ACC112 (cell line): ENCODE data around the gene LRRFIP2.

Experiments used
- H2AFZ ChIP-seq: fragments of 200-600 bp; sonication (generic); one replicate; pipeline ENCODE4 v1.6.0; 2017; ENCODE audit warnings: antibody characterized with exemption, low read length; ENCODE audit not compliant: unreplicated experiment
- H3K27ac ChIP-seq: fragments of 200-600 bp; sonication (generic); 2 replicates; pipeline ENCODE4 v1.5.1; 2014; ENCODE audit warnings: low read depth, mild to moderate bottlenecking, antibody characterized with exemption, low read length, moderate library complexity
- H3K27me3 ChIP-seq: fragments of 200-600 bp; sonication (generic); 2 replicates; pipeline ENCODE4 v1.6.1; 2014; ENCODE audit warnings: mild to moderate bottlenecking, antibody characterized with exemption, low read length, moderate library complexity, mixed read lengths; ENCODE audit not compliant: insufficient read depth
- H3K36me3 ChIP-seq: fragments of 200-600 bp; sonication (generic); 2 replicates; pipeline ENCODE4 v1.6.1; 2016; ENCODE audit warnings: mild to moderate bottlenecking, antibody characterized with exemption, low read length, moderate library complexity, mixed read lengths; ENCODE audit not compliant: insufficient read depth
- H3K4me1 ChIP-seq: fragments of 200-600 bp; sonication (generic); one replicate; pipeline ENCODE4 v1.6.1; 2016; ENCODE audit warnings: low read length, mixed read lengths; ENCODE audit not compliant: insufficient read depth, unreplicated experiment, control insufficient read depth
- H3K4me3 ChIP-seq: fragments of 200-600 bp; sonication (generic); 2 replicates; pipeline ENCODE4 v1.5.1; 2014; ENCODE audit warnings: mild to moderate bottlenecking, low read depth, low read length
- H3K79me2 ChIP-seq: fragments of 200-600 bp; sonication (generic); one replicate; pipeline ENCODE4 v1.6.0; 2016; ENCODE audit warnings: low read length; ENCODE audit not compliant: control insufficient read depth, unreplicated experiment, insufficient read depth

LRRFIP2 gene

DNA sequence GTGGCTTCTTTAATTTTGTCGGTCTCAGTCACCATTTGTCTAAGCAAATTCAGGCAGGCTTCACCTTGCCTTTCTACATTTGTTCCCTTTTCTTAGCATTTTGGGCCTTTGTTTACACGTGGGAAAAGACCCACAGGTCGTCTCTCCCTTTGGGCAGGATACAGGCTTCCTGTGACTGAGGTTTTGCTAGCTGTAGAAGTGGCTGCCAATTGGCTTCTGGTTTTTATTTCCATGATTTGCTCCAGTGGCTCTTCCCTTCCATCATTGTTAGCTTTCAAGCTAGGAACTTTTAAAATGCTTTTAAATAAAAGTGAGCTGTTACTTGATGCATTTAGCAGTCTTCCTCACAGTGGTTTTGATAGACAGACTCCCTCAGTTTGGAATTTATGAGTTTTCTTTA is 143.8 kb downstream of the LRRFIP2 start:
- no peak overlapping the region for H3K4me3 ChIP-seq
- H3K27ac ChIP-seq, result 0 out of 2 replicates have a peak overlapping the region, but pooled peaks have one; percentile 23
- no peak overlapping the region for H2AFZ ChIP-seq
- peaks cover 5% of the 10 kb centered on the region for H3K4me1 ChIP-seq
- peaks cover 2% of the 10 kb centered on the region for H3K79me2 ChIP-seq
- peaks cover 59% of the 10 kb centered on the region for H3K36me3 ChIP-seq
- H3K27me3 ChIP-seq, result no peaks in the 10 kb centered on the region

DNA sequence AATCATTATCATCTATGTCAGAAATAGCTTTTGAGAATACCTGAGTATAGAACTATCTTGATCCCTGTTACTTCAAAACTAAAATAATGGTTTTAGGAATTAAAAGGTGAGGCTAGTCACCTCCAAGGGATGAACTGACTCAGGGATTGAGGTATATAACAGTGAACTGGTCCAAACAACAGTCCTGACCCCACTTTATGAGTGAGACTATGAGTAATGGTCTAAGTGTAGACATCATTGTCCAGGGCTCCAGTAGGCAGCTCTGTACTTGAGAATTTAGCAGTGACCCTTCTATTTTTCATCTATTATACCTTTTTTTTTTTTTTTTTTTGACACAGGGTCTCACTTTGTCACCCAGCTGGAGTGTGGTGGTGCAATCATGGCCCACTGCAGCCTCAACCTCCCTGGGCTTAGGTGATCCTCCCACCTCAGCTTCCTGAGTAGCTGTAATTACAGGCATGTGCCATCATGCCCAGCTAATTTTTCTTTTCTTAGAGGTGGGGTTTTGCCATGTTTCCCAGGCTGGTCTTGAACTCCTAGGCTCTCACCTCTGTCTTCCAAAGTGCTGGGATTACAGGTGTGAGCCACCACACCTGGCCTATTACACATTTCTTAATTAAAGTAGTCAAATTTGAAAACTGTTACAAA is 144.7 kb downstream of the LRRFIP2 start:
- Histone ChIP-seq H3K4me1 (peaks cover 5% of the 10 kb centered on the region), H3K4me3 (no peak overlapping the region), H2AFZ (no peak overlapping the region), H3K27me3 (no peaks in the 10 kb centered on the region), H3K27ac (no peak overlapping the region), H3K79me2 (peaks cover 2% of the 10 kb centered on the region), H3K36me3 (peaks cover 57% of the 10 kb centered on the region)

DNA sequence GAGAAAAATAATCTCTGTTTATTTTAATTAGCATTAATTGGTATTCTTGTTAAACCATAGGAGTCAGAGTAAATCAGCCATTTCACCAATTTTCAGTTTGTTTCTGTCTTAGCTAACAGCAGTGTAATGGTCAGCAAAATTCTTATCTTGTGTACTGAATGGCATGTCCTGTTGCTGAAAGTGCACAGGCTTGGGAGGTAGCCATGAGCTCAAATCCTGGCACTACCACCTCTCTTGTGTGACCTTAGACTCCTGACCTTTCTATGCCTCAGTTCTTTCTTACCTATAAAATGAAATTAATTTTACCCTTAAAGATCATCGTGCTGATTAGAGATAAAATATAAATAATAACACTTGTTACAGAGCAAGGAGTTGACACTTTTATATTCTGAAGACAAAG is 145.3 kb downstream of the LRRFIP2 start:
- peaks cover 2% of the 10 kb centered on the region for H3K79me2 ChIP-seq
- H3K4me3 ChIP-seq, result no peak overlapping the region
- H2AFZ ChIP-seq, result no peak overlapping the region
- H3K4me1 ChIP-seq, result peaks cover 5% of the 10 kb centered on the region
- H3K27ac ChIP-seq, result no peak overlapping the region
- H3K36me3 ChIP-seq, result peaks cover 57% of the 10 kb centered on the region
- no peaks in the 10 kb centered on the region for H3K27me3 ChIP-seq

DNA sequence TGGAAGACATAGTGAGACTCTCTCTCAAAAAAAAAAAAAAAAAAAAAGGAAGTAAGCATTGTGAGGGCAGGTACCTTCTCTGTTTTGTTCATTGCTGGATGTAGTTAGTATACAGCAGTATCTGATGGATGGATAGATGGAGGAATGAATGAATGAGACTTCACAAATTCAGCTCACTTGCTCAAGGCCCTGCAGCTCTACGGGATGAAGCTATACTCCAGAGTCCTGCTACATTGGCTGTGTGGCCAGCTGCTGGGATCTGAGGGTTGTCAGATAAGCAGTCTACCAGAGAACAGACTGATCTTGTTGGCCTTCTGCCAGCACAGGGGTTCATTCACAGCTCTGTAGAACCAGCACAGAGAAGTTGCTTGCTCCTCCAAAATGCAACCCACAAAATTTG is 146.1 kb downstream of the LRRFIP2 start:
- Histone ChIP-seq H3K4me3 (no peak overlapping the region), H3K27ac (no peak overlapping the region), H2AFZ (no peak overlapping the region), H3K79me2 (peaks cover 2% of the 10 kb centered on the region), H3K36me3 (peaks cover 56% of the 10 kb centered on the region), H3K4me1 (peaks cover 5% of the 10 kb centered on the region), H3K27me3 (no peaks in the 10 kb centered on the region)

DNA sequence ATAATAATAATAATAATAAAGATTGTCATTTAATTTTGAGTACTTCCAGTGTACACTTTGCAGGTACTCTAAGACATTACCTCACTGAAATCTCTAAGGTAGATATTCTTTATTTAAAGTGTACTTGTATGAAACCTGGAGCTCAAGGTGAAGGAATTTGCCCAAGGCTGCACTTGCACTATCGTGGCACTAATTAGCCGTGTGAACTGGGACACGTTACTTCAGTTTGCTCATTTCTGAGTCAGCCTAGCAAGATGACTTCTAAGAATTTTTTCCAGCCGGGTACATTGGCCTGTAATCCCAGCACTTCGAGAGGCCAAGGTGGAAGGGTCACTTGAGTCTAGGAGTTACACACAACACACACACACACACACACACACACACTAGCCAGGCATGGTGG is 147.5 kb downstream of the LRRFIP2 start:
- Histone ChIP-seq H2AFZ (no peak overlapping the region), H3K36me3 (peaks cover 51% of the 10 kb centered on the region), H3K27ac (no peak overlapping the region), H3K27me3 (no peaks in the 10 kb centered on the region), H3K79me2 (peaks cover 2% of the 10 kb centered on the region), H3K4me3 (no peak overlapping the region), H3K4me1 (no peaks in the 10 kb centered on the region)

DNA sequence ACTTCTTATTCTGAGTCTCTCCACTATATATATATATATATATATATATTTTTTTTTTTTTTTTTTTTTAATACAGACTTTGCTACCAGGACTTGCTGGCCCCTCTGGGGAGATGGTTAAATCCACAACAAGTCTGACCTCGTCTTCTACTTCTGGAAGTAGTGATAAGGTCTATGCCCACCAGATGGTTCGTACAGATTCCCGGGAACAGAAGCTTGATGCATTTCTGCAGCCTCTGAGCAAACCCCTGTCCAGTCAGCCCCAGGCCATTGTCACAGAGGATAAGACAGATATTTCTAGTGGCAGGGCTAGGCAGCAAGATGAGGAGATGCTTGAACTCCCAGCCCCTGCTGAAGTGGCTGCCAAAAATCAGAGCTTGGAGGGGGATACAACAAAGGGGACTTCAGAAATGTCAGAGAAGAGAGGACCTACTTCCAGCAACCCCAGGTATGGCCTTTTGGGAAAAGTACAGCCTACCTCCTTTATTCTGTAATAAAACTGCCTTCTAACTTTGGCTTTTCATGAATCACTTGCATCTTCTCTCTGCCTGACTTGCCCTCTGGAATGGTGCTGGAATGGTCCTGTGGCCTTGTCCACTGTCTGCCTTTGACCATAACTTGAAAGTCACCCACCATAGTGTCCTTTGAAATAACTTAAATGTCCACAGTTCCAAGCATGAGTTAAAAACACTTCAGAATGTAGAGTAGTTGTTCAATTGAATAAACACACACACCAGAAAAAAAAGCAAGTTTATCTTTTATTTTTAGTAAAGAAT is 148.6 kb downstream of the LRRFIP2 start:
- Histone ChIP-seq H3K4me3 (no peak overlapping the region), H3K36me3 (peaks cover 51% of the 10 kb centered on the region), H3K27ac (no peak overlapping the region), H3K27me3 (no peaks in the 10 kb centered on the region), H2AFZ (no peak overlapping the region), H3K79me2 (no peaks in the 10 kb centered on the region), H3K4me1 (no peaks in the 10 kb centered on the region)

DNA sequence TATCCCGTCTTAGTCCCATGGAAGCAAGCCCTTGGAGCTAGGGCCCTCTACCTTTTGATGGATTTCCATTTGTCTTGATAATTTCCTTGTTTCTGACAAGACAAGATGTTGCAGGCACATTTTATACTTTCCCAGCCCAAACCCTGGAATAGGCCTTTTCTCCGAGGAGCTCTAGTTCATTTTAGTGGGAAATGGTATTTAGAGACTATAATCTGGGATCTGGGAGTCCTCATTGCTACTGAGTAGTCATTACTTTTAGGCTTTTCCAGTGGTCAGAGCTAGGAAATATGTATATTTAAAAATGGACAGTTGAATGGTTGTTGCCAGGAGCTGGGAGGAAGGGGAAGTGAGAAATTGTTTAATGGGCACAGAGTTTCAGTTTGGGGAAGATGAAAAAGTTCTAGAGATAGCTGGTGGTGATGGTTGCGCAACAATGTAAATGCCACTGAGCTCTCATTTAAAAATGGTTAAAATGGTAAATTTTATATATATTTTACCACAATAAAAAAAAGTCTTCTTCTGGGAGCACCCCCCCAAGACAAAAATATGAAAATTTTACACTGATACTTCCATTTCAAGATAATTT is 149.5 kb downstream of the LRRFIP2 start:
- H3K27ac ChIP-seq, result no peak overlapping the region
- no peaks in the 10 kb centered on the region for H3K27me3 ChIP-seq
- peaks cover 54% of the 10 kb centered on the region for H3K36me3 ChIP-seq
- no peaks in the 10 kb centered on the region for H3K79me2 ChIP-seq
- H2AFZ ChIP-seq, result no peak overlapping the region
- no peak overlapping the region for H3K4me3 ChIP-seq
- H3K4me1 ChIP-seq, result no peaks in the 10 kb centered on the region

DNA sequence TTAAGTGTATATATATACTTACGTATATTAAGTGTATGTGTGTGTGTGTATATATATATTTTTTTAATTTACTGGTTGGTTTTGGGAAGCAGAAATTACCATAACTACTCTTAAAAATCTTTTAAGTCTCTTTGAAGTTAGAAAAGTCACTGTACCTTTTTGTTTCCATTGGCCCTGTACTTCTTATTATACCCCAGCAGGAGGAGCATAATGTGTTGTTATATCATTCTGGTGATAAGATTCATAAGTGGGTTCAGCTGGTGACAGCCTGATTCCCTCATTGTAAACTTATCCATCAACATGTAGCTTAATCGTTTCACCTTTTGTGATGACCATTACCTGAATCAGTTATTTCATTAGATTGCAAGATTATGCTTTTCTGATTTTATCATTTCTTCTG is 150.3 kb downstream of the LRRFIP2 start:
- Histone ChIP-seq H3K79me2 (no peaks in the 10 kb centered on the region), H2AFZ (no peak overlapping the region), H3K36me3 (peaks cover 56% of the 10 kb centered on the region), H3K4me3 (no peak overlapping the region), H3K4me1 (no peaks in the 10 kb centered on the region), H3K27ac (no peak overlapping the region), H3K27me3 (no peaks in the 10 kb centered on the region)

DNA sequence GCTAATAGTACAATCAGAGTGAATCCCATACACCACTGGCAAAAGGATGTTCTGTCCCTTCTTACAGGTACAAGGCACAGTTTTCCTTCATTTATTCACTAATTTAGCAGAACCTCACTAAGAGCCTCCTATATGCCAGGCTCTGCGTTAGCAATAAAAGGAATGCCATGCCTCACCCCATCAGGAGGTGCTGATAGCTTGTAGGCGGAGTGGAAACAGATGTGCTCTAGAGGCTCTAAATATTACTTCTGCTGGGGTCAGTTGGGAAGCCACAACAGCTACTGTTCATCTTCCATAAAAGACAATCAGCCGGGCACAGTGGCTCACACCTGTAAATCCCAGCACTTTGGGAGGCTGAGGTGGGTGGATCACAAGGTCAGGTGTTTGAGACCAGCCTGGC is 156.7 kb downstream of the LRRFIP2 start:
- Histone ChIP-seq H3K79me2 (no peaks in the 10 kb centered on the region), H3K27me3 (no peaks in the 10 kb centered on the region), H3K36me3 (peaks cover 62% of the 10 kb centered on the region), H2AFZ (no peak overlapping the region), H3K27ac (no peak overlapping the region), H3K4me1 (no peaks in the 10 kb centered on the region), H3K4me3 (no peak overlapping the region)

DNA sequence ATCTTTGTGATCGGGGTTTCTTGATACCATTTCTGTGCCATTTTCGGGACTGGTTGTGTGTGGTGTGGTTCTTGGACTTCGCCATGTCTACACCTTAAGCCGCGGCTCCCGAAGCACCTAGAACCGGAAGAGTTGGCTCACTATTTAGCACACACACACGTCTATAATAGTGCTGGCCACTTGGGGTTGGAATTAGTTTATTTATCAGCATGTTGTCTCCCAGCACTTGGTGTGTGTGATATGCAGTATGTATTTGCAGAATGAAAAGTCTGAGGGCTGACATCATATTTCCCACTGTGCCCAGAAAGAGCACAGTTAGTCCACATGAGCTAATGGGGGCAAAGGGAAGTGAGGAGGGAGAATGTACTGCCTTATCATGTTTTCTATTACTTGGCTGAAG is 157.5 kb downstream of the LRRFIP2 start:
- no peak overlapping the region for H2AFZ ChIP-seq
- H3K4me1 ChIP-seq, result no peaks in the 10 kb centered on the region
- H3K27ac ChIP-seq, result no peak overlapping the region
- peaks cover 65% of the 10 kb centered on the region for H3K36me3 ChIP-seq
- no peak overlapping the region for H3K4me3 ChIP-seq
- no peaks in the 10 kb centered on the region for H3K79me2 ChIP-seq
- no peaks in the 10 kb centered on the region for H3K27me3 ChIP-seq

DNA sequence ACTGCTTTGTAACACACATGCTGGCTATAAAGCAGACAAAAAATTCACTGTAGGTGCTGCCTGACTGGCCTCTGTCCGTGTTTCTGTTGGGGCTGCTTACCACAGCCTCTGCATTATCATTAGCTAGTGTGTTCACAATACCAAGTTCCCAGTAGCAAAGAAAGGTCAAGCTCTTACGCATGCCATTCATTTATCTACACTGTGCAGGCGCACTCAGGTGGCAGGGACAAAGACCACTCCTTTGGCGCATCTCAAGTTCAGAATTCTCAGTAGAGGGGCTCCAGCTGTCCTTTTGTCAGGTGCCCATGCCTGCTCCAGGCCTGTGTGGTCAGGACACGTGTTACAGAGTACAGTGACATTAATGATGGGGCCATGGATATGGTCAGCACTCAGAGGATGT is 158.7 kb downstream of the LRRFIP2 start:
- Histone ChIP-seq H3K4me3 (no peak overlapping the region), H3K36me3 (peaks cover 61% of the 10 kb centered on the region), H3K4me1 (no peaks in the 10 kb centered on the region), H3K79me2 (no peaks in the 10 kb centered on the region), H3K27ac (no peak overlapping the region), H3K27me3 (no peaks in the 10 kb centered on the region), H2AFZ (no peak overlapping the region)
